Skin of body (tissue), 2 donors: ENCODE measurements around the gene IL1F10. TPM values are rescaled to one million over a fixed set of nuclear protein-coding genes. Genes with fewer than 3 reads are reported as not detected.

Experiments
- DNase-seq: peaks from one replicate; lab custom pipeline; 2025; lab: John Stamatoyannopoulos, UW
- total RNA-seq: library from RNA; depleted of rRNA; stranded (reverse); fragments of >200 nt; gene quantifications from one replicate; pipeline ENCODE4 v1.2.3, GENCODE V29; 2014

Gene IL1F10
- total RNA-seq, 1 donor from 2014 or later, result 2.7 TPM

- DNase-seq, result no peak
Observed at GRCh38 chr2:113058998-113059960, 8.5 kb upstream of the IL1F10 start, which contains the start of gene IL36RN. IL36RN (plus strand) TSS chr2:113059198; CDS start chr2:113059439, 241 bp downstream.

GRCh38 chr2:113060396-113060795 lies 7.4 kb upstream of the IL1F10 start:
- DNase-seq, result no peak

GRCh38 chr2:113060796-113061195 lies 7.0 kb upstream of the IL1F10 start:
- no peak for DNase-seq

GRCh38 chr2:113061241-113061640 lies 6.5 kb upstream of the IL1F10 start:
- no peak for DNase-seq

GRCh38 chr2:113061896-113062770 lies 5.6 kb upstream of the IL1F10 start:
- DNase-seq, result no peak

GRCh38 chr2:113064281-113064680 lies 3.5 kb upstream of the IL1F10 start:
- no peak for DNase-seq

- DNase-seq, result no peak
Observed at GRCh38 chr2:113064898-113065297, 2.9 kb upstream of the IL1F10 start.

GRCh38 chr2:113068249-113068648 lies 479 bp downstream of the IL1F10 start:
- no peak for DNase-seq

GRCh38 chr2:113068706-113069485 lies 1.1 kb downstream of the IL1F10 start:
- DNase-seq, result no peak

GRCh38 chr2:113069676-113070605 lies 2.2 kb downstream of the IL1F10 start:
- no peak for DNase-seq

GRCh38 chr2:113070606-113070975 lies 2.8 kb downstream of the IL1F10 start:
- no peak for DNase-seq

GRCh38 chr2:113072584-113072983 lies 4.8 kb downstream of the IL1F10 start:
- no peak for DNase-seq

- no peak for DNase-seq
Observed at GRCh38 chr2:113073325-113073834, 5.6 kb downstream of the IL1F10 start.

- DNase-seq, result no peak
Observed at GRCh38 chr2:113075030-113075429, 7.3 kb downstream of the IL1F10 start.

- DNase-seq, result no peak
Observed at GRCh38 chr2:113075600-113075999, 7.8 kb downstream of the IL1F10 start.

GRCh38 chr2:113076954-113077669 lies 9.3 kb downstream of the IL1F10 start:
- no peak for DNase-seq

GRCh38 chr2:113077921-113078320 lies 10.2 kb downstream of the IL1F10 start:
- DNase-seq, result no peak

- no peak for DNase-seq
Observed at GRCh38 chr2:113078350-113078839, 10.6 kb downstream of the IL1F10 start.

GRCh38 chr2:113079131-113079530 lies 11.4 kb downstream of the IL1F10 start:
- no peak for DNase-seq
